ENCODE results near the gene TTC21B.

GRCh38 chr2:165953306-165953654 is 296 bp downstream of the TTC21B start:
- no peak for TF ChIP-seq POLR2AphosphoS5 (IDR thresholded peaks at IDR 0.05)
- TF ChIP-seq CTCF (IDR thresholded peaks at IDR 0.05): no peak
- TF ChIP-seq POLR2A (IDR thresholded peaks at IDR 0.05): no peak
